ENCODE results near the gene AKT1.

Gene AKT1

GRCh38 chr14:104830781-104831180 is 35.2 kb upstream of the AKT1 start:
- TF ChIP-seq CTCF (conservative IDR thresholded peaks at IDR 0.05) (no peak), ZFX (IDR thresholded peaks at IDR 0.05) (no peak)
- H3K27ac ChIP-seq: no peak overlapping the region

- no peak; the same call in 1 of the 2 replicates for TF ChIP-seq CTCF (conservative IDR thresholded peaks at IDR 0.05)
- no peak for TF ChIP-seq ZFX (IDR thresholded peaks at IDR 0.05)
- peak overlapping the region; percentile 1; the same call in 1 of the 2 replicates for H3K27ac ChIP-seq
Observed at GRCh38 chr14:104827177-104828055, 31.9 kb upstream of the AKT1 start.

- H3K27ac ChIP-seq: peak overlapping the region; percentile 1; the same call in 1 of the 2 replicates
- TF ChIP-seq CTCF (conservative IDR thresholded peaks at IDR 0.05) (no peak), ZFX (IDR thresholded peaks at IDR 0.05) (no peak)
Observed at GRCh38 chr14:104826861-104827176, 31.3 kb upstream of the AKT1 start.

GRCh38 chr14:104826189-104826860 is 30.8 kb upstream of the AKT1 start:
- peak overlapping the region; percentile 20; the same call in 1 of the 2 replicates for H3K27ac ChIP-seq
- TF ChIP-seq ZFX (IDR thresholded peaks at IDR 0.05) (no peak), CTCF (conservative IDR thresholded peaks at IDR 0.05) (peak; percentile 97)

GRCh38 chr14:104824353-104824997 is 28.9 kb upstream of the AKT1 start:
- H3K27ac ChIP-seq: no peak overlapping the region
- TF ChIP-seq ZFX (IDR thresholded peaks at IDR 0.05) (no peak), CTCF (conservative IDR thresholded peaks at IDR 0.05) (no peak)

GRCh38 chr14:104822821-104823615 is 27.5 kb upstream of the AKT1 start:
- H3K27ac ChIP-seq: no peak overlapping the region
- TF ChIP-seq CTCF (conservative IDR thresholded peaks at IDR 0.05) (no peak), ZFX (IDR thresholded peaks at IDR 0.05) (no peak)
